Astrocyte (in vitro differentiated cells and primary cell): ENCODE results near the gene PDCD2L. TPM values are rescaled to one million over a fixed set of nuclear protein-coding genes. Genes with fewer than 3 reads are reported as not detected.

ENCODE experiments used
- DNase-seq: peaks from one replicate; pipeline ENCODE4 v3.0.0-alpha.2; 2010; ENCODE audit warnings: low read depth
- FAIRE-seq: peaks from 2 replicates; lab custom pipeline; 2011; peaks lifted over from hg19 to GRCh38; lab: Jason Lieb, UNC
- H2AFZ ChIP-seq: 2 replicates; pipeline ENCODE4 v1.6.0; 2012; ENCODE audit warnings: low read depth, low read length, inconsistent platforms
- H3K27ac ChIP-seq: 2 replicates; pipeline ENCODE4 v1.5.1; 2011; ENCODE audit warnings: low read depth, low read length, inconsistent platforms
- H3K27me3 ChIP-seq: 2 replicates; pipeline ENCODE4 v1.6.0; 2011; ENCODE audit warnings: low read length, inconsistent platforms; ENCODE audit not compliant: insufficient read depth
- H3K36me3 ChIP-seq: 2 replicates; pipeline ENCODE4 v1.5.1; 2011; ENCODE audit warnings: low read length, inconsistent platforms; ENCODE audit not compliant: insufficient read depth
- H3K4me1 ChIP-seq: 2 replicates; pipeline ENCODE4 v1.5.1; 2011; ENCODE audit warnings: low read length, inconsistent platforms; ENCODE audit not compliant: insufficient read depth
- H3K4me2 ChIP-seq: 2 replicates; pipeline ENCODE4 v1.6.0; 2012; ENCODE audit warnings: low read length, inconsistent platforms
- H3K4me3 ChIP-seq: 2 replicates; pipeline ENCODE4 v1.5.1; 2011; ENCODE audit warnings: low read depth, mild to moderate bottlenecking, low read length, inconsistent platforms; ENCODE audit not compliant: insufficient read depth
- H3K79me2 ChIP-seq: 2 replicates; pipeline ENCODE4 v1.6.0; 2012; ENCODE audit warnings: mild to moderate bottlenecking, low read length, inconsistent platforms; ENCODE audit not compliant: insufficient read depth
- H3K9ac ChIP-seq: 2 replicates; pipeline ENCODE4 v1.6.0; 2012; ENCODE audit warnings: mild to moderate bottlenecking, low read length, inconsistent platforms
- H3K9me3 ChIP-seq: 2 replicates; pipeline ENCODE4 v1.5.1; 2012; ENCODE audit warnings: low read depth, mild to moderate bottlenecking, low read length, inconsistent platforms; ENCODE audit not compliant: insufficient read depth
- H4K20me1 ChIP-seq: 2 replicates; pipeline ENCODE4 v1.6.0; 2012; ENCODE audit warnings: low read length, inconsistent platforms; ENCODE audit not compliant: insufficient read depth
- H3K27ac Mint-ChIP-seq: one replicate; pipeline ENCODE4 v1.8.0; 2021; ENCODE audit warnings: mild to moderate bottlenecking, mixed read lengths; ENCODE audit not compliant: unreplicated experiment
- H3K27me3 Mint-ChIP-seq: one replicate; pipeline ENCODE4 v1.8.0; 2021; ENCODE audit warnings: low read depth, mixed read lengths; ENCODE audit not compliant: unreplicated experiment
- H3K36me3 Mint-ChIP-seq: one replicate; pipeline ENCODE4 v1.8.0; 2021; ENCODE audit warnings: low read depth, mixed read lengths; ENCODE audit not compliant: unreplicated experiment
- H3K4me1 Mint-ChIP-seq: one replicate; pipeline ENCODE4 v1.8.0; 2021; ENCODE audit warnings: low read depth, mixed read lengths; ENCODE audit not compliant: unreplicated experiment
- H3K4me3 Mint-ChIP-seq: one replicate; pipeline ENCODE4 v1.8.0; 2021; ENCODE audit warnings: mild to moderate bottlenecking, moderate library complexity, mixed read lengths; ENCODE audit not compliant: unreplicated experiment
- H3K9me3 Mint-ChIP-seq: one replicate; pipeline ENCODE4 v1.8.0; 2021; ENCODE audit warnings: mild to moderate bottlenecking, mixed read lengths; ENCODE audit not compliant: unreplicated experiment
- EZH2 ChIP-seq: IDR thresholded peaks from 2 replicates; pipeline ENCODE4 v1.6.1; 2012; ENCODE audit warnings: mild to moderate bottlenecking, low read length, inconsistent platforms; ENCODE audit not compliant: insufficient read depth
- total RNA-seq: library from RNA; stranded (reverse); gene quantifications from 2 replicates; pipeline ENCODE4 v1.2.1, GENCODE V29; 2021
- TF ChIP-seq, protein P1 (sequence below): IDR thresholded peaks from 2 replicates; pipeline ENCODE4 v1.5.1; 2011; ENCODE audit warnings: low read depth, mild to moderate bottlenecking, inconsistent platforms, low read length, moderate library complexity; ENCODE audit not compliant: insufficient read depth

PDCD2L gene
- total RNA-seq, 1 donor from 2014 or later: 12.0 TPM

DNA sequence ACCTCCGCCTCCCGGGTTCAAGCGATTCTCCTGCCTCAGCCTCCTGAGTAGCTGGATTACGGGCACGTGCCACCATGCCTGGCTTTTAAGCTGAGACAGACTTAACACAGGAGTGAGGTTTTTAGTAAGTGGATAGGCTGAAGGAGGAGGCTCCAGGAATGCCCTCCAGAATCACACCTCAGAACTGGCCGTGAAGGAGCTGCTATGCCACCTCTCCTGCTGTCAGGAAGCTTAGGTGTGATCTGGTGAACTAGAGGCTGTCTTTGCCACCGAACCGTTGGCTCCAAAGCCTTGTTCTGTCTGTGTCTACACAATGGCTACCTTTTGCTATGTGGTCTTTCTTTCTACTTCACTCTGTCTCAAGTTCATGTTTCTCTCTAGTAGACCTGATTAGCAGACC is 4.2 kb downstream of the PDCD2L start:
- Mint-ChIP-seq H3K36me3 (peaks cover 4% of the 10 kb centered on the region), H3K27ac (no peak overlapping the region), H3K4me3 (no peak overlapping the region), H3K27me3 (no peaks in the 10 kb centered on the region), H3K9me3 (no peaks in the 10 kb centered on the region), H3K4me1 (no peaks in the 10 kb centered on the region)
- H3K9ac ChIP-seq: no peak overlapping the region
- DNase-seq (no peak), FAIRE-seq (no peak)
- H3K27ac ChIP-seq: no peak overlapping the region
- TF ChIP-seq, protein P1, sequence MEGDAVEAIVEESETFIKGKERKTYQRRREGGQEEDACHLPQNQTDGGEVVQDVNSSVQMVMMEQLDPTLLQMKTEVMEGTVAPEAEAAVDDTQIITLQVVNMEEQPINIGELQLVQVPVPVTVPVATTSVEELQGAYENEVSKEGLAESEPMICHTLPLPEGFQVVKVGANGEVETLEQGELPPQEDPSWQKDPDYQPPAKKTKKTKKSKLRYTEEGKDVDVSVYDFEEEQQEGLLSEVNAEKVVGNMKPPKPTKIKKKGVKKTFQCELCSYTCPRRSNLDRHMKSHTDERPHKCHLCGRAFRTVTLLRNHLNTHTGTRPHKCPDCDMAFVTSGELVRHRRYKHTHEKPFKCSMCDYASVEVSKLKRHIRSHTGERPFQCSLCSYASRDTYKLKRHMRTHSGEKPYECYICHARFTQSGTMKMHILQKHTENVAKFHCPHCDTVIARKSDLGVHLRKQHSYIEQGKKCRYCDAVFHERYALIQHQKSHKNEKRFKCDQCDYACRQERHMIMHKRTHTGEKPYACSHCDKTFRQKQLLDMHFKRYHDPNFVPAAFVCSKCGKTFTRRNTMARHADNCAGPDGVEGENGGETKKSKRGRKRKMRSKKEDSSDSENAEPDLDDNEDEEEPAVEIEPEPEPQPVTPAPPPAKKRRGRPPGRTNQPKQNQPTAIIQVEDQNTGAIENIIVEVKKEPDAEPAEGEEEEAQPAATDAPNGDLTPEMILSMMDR: no peak
- no peak for TF ChIP-seq EZH2
- peaks cover 2% of the 10 kb centered on the region for H3K4me1 ChIP-seq
- H3K79me2 ChIP-seq: peaks cover 7% of the 10 kb centered on the region
- no peaks in the 10 kb centered on the region for H3K9me3 ChIP-seq
- no peaks in the 10 kb centered on the region for H4K20me1 ChIP-seq
- no peak overlapping the region for H3K4me2 ChIP-seq
- no peak overlapping the region for H3K4me3 ChIP-seq
- H3K27me3 ChIP-seq: no peaks in the 10 kb centered on the region
- no peaks in the 10 kb centered on the region for H3K36me3 ChIP-seq
- H2AFZ ChIP-seq: no peak overlapping the region

DNA sequence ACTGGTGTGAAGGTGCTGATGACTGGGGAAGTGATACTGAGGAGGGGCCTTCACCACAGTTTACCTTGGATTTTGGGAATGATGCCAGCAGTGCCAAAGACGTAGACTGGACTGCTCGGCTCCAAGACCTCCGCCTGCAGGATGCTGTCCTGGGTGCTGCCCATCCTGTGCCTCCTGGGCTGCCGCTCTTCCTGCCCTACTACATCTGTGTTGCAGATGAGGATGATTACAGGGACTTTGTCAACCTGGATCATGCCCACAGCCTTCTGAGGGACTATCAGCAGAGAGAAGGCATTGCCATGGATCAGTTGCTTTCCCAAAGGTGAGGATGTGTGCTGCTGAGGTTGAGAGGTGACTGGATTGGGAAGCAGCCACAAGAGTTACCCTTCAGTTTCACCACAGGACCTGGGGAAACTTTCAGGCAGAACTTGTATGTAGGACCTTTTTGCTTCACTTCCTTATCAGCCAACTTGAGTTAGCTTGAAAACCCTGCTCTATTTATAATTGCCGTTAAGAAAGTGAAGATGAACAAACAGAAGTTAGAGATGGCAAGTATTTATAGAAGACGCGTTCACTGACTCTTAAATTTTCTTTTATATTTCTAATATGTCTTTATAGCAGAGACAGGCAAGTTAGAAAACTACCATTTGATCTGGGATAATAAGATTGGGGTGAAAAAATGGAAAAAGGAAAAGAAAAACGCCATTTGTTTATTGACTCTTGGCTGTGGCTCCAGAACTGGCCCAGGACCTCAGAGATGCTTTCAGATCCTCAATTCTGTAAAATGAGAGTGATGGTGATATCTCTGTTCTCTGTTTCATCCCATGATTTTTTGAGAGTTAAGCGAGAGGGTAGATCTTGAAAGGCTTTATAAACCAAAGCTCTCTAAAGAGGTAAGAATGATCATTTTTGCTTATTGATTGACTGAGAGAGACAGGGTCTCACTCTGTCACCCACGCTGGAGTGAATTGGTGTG is 5.3 kb downstream of the PDCD2L start:
- Mint-ChIP-seq H3K27ac (no peak overlapping the region), H3K9me3 (no peaks in the 10 kb centered on the region), H3K27me3 (no peaks in the 10 kb centered on the region), H3K36me3 (peaks cover 6% of the 10 kb centered on the region), H3K4me1 (no peaks in the 10 kb centered on the region), H3K4me3 (no peak overlapping the region)
- Histone ChIP-seq H3K27ac (no peak overlapping the region), H3K4me1 (peaks cover 2% of the 10 kb centered on the region), H3K36me3 (no peaks in the 10 kb centered on the region), H3K79me2 (peaks cover 5% of the 10 kb centered on the region), H3K4me3 (no peak overlapping the region), H3K9me3 (no peaks in the 10 kb centered on the region), H3K27me3 (no peaks in the 10 kb centered on the region), H4K20me1 (no peaks in the 10 kb centered on the region), H3K9ac (no peak overlapping the region), H3K4me2 (no peak overlapping the region), H2AFZ (no peak overlapping the region)
- DNase-seq (no peak), FAIRE-seq (no peak)
- TF ChIP-seq, protein P1: no peak
- no peak for TF ChIP-seq EZH2

DNA sequence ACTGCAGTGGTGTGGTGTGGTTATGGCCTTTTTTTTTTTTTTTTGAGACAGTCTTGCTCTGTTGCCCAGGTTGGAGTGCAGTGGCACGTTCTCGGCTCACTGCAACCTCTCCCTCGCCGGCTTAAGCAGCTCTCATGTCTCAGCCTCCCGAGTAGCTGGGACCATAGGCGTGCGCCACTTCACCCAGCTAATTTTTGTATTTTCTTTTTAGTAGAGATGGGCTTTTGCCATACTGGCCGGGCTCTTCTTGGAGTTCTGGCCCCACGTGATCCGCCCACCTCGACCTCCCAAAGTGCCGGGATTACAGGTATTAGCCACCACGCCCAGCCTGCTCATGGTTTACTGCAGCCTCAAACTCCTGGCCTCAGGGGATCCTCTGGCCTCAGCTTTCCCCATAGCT is 7.0 kb downstream of the PDCD2L start:
- no peaks in the 10 kb centered on the region for H3K9me3 ChIP-seq
- H3K27me3 ChIP-seq: no peaks in the 10 kb centered on the region
- H3K4me3 ChIP-seq: no peak overlapping the region
- no peaks in the 10 kb centered on the region for H3K4me1 ChIP-seq
- peaks cover 8% of the 10 kb centered on the region for H3K36me3 Mint-ChIP-seq
- no peak overlapping the region for H3K9ac ChIP-seq
- TF ChIP-seq, protein P1: no peak
- TF ChIP-seq EZH2: no peak
- H3K27ac ChIP-seq: no peak overlapping the region
- no peak overlapping the region for H3K27ac Mint-ChIP-seq
- no peak overlapping the region for H2AFZ ChIP-seq
- no peak overlapping the region for H3K4me2 ChIP-seq
- H3K4me3 Mint-ChIP-seq: no peak overlapping the region
- peaks cover 9% of the 10 kb centered on the region for H3K36me3 ChIP-seq
- no peaks in the 10 kb centered on the region for H3K27me3 Mint-ChIP-seq
- H4K20me1 ChIP-seq: no peaks in the 10 kb centered on the region
- FAIRE-seq: no peak
- peaks cover 3% of the 10 kb centered on the region for H3K4me1 Mint-ChIP-seq
- no peaks in the 10 kb centered on the region for H3K79me2 ChIP-seq
- H3K9me3 Mint-ChIP-seq: no peaks in the 10 kb centered on the region
- no peak for DNase-seq
